Stimulated activated CD4-positive, alpha-beta T cell treated with anti-CD3 and anti-CD28 coated beads, Interleukin-1b, Interleukin-23, amount 100 ng/mL, for 1 hour (primary cell): ENCODE measurements around the gene NUB1.

Experiments
- DNase-seq, 2 donors: peaks; one replicate each; pipeline ENCODE4 v3.0.0-alpha.2; 2020; ENCODE audit warnings: low read depth in 2 of 2

NUB1 gene

DNA sequence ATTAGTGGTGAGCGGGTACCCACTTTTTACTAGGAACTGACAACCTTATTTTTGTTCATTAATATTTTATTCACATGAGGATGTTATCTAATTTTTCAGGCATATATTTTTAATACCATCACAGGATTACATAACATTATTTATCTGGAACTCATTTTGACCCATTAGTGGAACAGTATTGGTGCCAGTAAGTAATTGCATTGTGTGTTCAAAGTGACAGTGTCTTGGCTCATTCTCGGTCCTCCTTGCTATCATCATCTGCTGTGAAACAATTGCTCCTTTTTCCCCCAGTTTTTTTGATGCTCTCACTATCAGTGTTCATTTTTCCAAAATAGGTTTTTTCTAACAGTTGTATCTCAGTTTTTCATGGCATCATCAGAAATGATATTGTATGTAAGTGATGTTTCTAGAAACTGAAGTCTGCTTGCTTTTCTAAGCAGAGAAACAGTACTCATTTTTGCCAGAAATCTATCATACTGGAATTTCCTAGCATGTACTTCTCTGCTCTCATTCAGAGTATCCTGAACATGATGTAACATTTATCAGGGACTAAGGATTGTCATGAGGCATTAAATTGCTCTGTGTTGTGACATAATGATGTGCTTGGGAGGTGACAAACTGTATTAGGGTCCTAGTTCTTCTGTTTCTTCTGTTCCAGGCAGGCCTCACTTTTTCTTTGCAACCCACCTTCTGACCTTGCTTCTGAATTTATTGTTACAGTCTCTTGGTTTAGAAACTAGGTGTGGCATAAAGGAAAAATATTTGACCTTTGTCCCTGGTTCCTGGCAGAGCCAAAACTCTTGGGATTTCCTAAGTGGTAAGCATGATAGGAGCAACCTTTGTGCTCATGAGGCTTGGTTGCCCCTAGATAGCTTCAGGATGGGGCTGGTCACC lies 4.2 kb downstream of the NUB1 start:
- no peak for DNase-seq

DNA sequence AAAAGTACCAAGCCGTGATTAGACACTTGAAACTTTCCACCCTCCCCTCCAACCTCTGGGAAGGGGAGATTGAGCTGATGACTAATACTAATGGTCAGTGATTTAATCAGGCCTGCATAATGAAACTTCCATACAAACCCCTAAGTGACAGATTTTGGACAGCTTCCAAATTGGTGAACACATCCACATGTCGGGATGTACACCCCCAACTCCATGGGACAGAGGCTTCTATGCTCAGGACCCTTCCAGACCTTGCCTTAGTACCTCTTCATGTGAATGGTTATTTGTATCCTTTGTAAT lies 4.8 kb downstream of the NUB1 start:
- no peak for DNase-seq

DNA sequence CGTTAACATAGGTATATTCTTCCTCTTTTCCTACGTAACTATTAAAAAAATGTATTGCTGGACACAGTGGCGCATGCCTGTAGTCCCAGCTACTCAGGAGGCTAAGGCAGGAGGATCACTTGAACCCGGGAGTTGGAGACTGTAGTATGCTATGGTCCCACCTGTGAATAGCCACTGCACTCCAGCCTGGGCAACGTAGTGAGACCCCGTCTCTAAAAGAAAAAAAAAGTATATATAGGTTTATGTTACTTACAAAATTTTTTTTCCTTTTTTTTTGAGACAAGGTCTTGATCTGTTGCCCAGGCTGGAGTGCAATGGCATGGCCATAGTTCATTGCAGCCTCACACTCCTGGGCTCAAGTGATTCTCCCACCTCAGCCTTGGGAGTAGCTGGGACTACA lies 5.6 kb downstream of the NUB1 start:
- DNase-seq, result no peak

DNA sequence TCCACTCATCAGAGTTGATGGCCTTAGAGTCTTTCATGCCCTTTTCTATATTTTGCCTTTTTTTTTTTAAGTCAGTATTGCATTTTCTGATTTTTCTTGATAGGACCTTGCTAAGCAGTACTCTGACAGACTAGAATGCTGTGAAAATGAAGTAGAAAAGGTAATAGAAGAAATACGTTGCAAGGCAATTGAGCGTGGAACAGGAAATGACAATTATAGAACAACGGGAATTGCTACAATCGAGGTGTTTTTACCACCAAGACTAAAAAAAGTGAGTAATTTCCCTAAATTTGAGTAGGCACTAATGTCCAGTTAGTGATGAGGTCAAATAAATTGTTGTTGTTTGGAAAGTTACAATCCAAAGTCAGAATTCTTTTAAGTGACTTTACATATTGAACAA lies 7.4 kb downstream of the NUB1 start:
- no peak for DNase-seq

DNA sequence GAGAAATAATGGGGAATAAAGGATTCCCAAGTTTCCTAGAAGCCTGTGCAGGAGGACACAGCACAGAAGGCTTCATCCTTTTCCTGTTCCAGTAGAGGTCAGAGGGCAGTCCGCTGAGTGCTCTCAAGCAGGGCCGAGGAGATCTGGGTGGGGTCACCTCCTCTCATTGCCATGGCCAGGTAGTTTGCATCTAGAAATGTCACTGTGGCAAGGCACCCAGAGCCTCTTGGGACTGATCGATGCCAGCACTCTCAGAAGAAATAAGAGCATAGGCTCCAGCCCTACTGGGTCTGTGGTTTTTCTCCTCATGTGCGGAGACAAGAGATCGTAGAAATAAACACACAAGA lies 7.9 kb downstream of the NUB1 start:
- no peak for DNase-seq

DNA sequence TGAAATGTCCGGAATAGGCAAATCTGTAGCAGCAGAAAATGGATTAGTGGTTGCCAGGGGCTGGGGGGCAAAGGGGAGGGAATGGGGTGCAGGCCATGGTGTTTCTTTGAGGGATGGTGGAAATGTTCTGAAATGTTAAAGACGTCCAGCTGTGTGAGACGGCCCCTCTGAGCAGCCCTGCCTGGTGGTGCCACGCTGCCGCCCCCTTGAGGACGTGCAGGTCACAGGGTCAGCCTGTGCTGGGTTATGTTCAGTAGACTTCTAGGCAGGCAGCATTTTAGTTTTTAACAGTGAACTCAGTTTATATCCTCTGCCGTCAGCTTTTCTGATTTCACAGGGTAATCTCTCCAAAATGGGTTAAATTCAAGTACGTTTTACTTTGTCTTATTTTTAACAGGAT lies 9.4 kb downstream of the NUB1 start:
- DNase-seq, result no peak

DNA sequence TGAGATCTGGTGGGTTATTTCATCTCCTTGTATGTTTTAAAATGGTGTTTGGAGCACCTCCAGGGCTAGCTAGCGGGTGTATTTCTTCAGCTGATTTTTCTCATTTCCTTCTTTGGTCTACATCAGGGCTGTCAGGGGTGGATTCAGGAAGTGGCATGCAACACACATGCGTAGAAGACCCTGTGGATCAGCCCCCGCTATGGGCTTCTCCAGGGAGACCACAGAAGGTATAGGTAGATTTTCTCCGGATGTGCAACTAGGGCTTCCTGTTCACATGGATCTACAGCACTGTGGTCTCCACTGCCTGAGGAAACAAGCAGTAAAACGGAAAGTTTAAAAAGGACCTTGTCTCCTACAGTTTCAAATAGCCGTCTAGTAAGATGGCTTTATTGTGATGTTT lies 10.4 kb downstream of the NUB1 start:
- DNase-seq, result no peak

DNA sequence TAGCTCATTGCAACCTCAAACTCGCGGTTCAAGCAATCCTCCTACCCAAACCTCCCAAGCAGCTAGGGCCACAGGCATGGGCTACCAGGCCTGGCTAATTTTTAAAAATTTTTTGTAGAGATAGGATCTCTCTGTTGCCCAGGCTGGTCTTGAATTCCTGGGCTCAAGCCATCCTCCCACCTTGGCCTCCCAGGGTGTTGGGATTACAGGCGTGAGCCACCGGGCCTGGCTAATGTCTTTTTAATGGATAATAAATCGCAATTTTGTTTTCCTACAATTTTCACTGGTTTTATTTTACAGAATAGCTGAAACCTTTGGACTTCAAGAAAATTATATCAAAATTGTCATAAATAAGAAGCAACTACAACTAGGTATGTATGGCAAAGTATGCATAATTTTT lies 10.9 kb downstream of the NUB1 start:
- no peak for DNase-seq

DNA sequence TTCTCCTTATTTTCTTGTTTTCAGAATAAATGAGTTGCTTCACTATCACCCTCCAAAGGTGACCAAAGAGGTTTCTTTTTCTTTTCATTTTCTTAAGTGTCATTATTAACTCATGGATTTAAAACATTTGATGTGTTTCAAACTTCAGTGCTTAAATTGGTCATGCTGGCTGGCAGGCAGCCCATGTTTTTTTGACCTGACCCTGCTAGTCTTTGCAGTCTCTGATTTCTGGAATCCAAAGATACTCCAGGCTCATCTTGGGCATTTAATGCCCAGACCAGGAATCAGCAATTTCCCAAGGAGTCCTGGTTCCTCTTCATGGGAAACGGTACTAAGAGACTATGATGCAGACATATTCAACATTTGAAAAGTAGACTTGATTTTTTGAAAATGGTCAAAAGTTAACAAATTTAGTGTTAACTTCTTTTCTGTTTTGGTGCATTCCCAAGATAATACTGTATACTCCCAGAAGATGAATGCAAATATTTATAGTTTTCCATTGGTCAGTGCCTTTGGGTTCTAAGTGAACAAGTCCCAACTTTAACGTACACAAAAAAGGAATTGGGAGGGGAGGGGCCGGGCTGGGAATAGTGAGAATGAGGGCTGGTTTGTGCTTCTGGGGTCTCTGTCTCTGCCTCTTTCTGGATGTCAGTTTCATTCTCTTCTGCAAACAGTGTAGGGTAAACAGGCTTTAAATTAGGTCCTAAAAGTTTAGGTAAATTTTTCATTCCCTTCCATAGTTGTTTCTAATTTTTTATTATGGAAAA lies 19.8 kb downstream of the NUB1 start:
- no peak for DNase-seq

DNA sequence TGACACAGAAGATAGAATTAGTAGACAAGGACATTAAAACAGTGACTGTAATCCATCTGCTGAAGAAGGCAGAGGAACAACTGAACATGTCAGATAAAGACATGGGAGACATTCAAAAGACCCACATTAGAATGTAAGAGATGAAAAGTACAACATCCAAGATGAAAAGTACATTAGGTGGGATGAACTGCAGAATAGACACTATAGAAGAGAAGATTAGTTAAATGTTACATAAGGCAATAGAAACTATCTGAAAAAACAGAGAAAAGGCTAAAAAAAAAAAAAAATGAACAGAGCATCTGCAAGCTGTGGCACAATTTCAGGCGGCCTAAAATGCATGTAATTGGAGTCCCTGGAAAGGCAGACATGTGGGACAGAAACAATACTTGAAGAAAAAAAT lies 21.6 kb downstream of the NUB1 start:
- no peak for DNase-seq

DNA sequence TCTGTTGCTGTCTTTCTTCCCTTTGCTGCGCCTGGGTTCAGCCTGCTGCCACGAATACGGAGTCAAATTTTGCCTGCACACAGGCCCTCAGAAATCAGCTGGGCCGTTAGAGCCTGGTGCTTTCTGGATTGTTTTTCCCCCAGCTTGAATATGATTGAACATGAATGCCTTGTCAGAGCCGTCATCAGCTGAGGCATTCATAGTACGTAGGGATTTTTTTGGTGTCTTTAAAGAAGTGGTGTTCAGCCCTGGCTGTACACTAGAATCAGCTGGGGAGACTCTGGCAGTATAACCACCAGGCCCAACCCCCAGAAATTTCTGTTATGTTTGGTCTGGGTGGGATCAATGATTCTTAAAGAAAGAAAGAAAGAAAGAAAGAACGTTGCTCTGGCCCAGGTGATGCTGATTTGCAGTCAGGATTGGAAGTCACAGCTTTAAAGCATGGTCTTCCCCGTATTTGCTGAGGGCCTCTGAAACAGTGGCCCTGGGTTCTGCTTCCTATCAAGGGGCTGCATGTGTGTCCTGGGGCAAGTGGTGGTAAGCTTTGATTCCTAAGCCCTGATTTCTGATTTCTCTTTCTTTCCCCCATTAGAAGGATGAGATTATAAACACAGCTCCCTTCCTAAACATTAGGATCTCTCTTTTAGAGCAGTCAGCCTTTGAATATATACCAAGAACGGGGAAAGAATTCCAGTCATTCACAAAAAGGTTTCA lies 24.7 kb downstream of the NUB1 start:
- no peak for DNase-seq

DNA sequence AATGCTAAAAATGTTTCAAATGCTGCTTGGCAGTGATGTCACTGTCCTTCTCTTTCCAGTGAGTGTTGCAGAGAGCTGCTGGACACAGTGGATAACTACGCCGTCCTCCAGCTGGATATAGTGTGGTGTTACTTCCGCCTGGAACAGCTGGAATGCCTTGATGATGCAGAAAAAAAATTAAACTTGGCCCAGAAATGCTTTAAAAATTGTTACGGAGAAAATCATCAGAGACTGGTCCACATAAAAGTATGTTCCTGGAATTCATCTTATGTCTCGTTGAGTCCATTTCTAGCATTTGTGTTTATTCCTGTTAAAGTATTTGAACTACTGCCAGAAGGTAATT lies 25.2 kb downstream of the NUB1 start:
- DNase-seq, result no peak

DNA sequence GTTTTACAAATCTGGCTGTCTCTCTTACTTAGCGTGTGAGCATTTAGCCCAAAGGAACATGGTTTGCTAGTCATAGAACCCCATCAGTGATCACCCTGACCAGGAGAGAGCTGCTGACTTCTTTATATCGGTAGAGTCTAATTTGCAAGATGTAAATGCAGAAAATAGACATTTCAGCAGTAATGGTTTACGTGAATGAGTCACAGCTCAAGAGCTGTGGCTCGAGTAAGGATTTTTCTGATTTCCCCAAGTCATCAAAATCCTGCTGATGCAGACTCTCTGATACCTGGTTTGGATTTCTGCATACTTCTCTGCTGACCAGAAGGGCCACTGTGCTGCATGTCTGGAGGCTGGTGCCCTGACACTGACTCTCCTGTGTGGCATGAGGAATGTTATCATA lies 25.7 kb downstream of the NUB1 start:
- DNase-seq, result no peak

DNA sequence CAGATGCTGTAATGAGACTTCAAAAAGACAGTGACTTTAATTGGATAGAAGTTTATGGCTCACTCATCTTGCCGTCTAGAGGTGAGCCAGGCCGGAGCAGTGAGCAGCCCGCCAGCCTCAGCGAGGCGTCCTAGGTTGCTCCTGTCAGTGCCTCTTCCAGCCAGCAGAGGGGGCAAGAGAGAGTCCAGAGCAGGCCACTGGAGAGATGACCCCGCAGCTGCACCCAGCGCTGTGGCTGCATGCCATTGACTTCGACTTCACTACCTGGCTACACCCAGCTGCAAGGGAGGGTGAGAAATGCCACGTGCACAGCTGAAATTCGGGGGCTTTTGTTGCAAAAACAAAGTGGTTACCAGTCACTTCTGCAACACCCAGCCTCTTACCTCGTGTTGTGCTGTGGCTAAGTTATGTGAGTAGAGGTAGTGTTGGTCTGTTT lies 26.5 kb downstream of the NUB1 start:
- peak; percentile 28 to 61 for DNase-seq

DNA sequence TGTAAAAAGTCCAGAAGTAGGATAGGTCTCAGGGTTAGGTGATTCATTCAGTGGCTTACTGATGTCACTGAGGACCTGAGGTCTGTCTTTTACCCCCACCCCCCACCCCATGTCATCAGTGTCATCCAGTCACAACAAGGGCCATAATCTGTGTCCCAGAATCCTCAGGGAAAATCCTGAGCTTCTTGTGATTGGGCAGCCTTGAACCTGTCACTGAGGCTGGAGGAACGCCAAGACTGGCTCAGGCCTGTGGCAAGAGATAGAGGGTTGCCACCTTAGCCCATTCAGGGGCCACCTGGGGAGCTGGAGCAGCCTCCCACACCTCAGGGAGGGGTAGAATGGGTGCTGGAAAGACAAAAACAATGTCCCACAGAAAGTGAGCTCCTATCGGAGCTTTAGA lies 29.7 kb downstream of the NUB1 start:
- DNase-seq, result no peak

DNA sequence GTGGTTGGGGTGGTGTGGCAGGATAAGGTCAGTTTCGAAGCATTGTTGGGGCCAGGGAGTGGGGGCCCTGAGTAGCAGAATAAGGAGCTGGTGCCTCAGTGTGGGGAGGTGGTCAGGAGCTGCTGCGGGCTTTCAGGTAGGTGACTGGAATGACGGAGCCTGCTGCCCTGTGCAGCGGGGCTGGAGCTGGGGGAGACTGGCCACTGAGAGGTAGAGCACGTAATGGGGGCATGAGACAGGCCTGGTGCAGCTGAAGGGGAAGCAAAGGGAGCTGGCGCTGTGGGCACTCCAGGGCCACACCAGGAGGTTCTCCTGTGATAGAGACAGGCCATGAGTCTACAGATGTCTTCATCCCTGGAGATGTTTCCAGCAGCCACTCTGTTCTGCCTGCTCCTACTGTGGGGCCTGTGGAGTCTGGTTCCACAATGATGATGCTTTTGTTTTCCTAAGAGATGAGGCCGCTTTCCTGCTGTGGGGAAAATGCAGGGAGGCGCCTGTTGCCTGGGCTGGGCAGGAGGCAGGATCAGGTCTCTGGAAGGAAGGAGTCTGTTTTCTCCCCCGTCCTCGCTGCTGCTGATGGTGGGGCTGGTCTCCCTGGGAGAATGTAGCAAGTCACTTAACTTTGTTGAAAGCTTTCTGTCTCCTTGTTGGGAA lies 31.1 kb downstream of the NUB1 start:
- DNase-seq, result no peak

DNA sequence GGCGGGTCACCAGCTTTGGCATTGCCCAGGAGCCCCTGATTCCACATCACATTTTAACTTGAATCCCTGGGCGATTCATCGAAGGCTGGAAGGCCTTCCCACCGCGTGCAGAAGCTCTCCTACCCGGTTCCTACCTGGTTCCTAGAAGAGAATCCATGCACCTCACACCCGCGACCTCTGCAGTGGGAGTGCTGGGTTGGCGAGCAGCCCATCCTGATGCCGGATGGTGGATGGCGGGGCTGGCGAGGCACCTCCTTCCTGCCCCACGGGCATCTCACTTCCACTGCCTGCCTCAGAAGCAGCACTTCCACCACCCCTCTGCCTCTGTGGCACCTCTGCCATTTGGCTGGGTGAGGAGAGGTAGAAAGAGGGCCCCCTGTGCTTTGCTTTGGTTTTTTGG lies 32.0 kb downstream of the NUB1 start:
- DNase-seq, result no peak

DNA sequence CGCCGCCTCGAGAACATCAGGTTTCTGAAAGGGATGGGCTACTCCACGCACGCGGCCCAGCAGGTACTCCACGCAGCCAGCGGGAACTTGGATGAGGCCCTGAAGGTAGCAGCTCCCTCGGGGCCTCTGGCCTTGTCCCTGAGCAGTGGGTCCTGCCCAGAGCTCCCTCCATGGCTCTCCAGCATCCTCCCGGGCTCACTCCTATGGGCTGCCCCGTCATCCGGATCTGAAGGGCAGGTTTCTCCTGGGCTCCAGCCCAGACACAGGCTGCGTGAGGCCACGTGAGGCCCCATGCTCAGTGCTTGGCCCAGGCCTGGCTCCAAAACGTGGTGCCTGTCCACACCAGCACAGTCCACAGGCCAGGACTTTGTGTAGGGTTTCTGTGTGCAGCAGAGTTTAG lies 32.5 kb downstream of the NUB1 start:
- DNase-seq, result no peak

DNA sequence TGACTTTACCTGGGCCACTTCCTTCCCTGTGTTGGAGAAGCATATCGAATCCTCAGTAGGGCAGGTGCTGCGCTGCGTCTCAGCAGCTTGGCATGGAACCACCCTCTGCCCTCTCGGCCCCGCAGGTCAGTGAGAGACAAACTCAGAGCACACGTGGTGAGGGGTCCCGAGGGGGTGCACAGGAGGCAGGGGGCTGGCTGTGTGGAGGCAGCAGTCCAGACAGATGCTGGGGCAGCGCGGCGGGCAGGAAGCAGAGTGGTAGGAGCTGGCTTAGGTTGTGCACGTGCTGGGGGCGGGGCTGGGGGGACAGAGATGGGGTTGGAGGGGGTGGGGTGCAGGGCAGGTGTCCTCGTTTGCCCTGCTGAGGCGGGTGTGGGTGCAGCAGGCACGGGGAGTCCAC lies 33.1 kb downstream of the NUB1 start:
- DNase-seq, result no peak

DNA sequence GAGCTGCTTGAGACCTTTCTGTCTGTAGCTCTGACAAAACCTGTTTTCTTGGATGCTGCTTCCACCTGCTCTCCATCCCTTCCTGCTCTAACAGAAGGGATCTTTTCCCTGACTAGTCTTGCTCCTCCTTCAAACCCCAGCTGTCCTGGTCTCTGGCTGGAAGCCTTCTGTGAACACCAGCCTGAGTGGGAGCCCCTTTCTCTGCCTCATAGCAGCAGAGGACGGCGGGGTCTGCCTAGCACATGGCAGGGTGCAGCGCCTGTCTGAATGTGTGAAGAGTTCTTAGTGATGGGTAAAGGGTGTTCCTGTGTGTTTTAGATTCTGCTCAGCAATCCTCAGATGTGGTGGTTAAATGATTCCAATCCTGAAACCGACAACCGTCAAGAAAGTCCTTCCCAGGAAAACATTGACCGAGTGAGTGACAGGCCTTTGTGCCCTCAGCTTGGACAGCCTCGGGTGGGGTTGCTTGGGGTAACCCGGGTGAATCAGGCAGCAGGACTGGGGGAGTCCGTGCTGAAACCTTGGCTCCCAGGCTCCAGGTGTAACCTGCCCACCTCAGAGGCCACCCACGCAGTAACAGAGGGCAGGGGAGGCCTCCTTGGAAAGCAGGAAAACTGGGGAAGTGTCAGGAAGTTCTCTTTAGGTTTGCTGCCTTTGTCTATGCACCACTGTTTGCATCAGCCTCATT lies 34.1 kb downstream of the NUB1 start:
- no peak for DNase-seq

DNA sequence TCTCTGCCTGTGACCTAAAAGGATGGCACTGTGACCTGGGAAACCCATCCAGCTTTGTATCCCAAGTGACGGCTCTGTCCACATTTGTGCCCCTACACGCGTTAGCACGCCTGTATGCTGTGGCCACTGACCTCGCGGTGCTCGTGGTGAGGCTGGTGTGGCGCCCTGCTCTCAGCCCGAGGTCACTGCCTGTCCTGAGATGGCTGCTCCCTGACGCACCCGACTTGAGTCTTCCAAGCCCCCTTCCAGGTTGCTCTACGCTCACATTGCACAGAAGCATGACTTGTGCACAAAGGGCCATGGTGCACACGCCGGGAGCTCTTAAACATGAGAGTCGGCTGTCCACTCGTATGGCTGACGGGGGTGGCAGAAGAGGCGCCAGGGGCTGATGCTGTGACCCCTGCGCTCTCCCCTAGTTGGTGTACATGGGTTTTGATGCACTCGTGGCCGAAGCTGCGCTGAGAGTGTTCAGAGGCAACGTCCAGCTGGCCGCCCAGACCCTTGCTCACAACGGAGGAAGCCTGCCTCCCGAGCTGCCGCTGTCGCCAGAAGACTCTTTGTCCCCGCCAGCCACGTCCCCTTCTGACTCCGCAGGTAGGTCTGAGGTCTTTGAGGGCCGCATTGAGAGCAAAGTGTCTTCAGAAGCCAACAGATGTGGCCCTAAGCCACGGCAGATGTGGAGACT lies 34.7 kb downstream of the NUB1 start:
- no peak for DNase-seq
